GM23338 (cell line): Measurements from ENCODE around the gene DMD. TPM values are rescaled to one million over a fixed set of nuclear protein-coding genes. Genes with fewer than 3 reads are reported as not detected.

Experiments
- ATAC-seq: fragments of 200-7000 bp; cut with Tn5 transposase; 3 replicates; pipeline ENCODE4 v1.9.1; 2020
- DNase-seq: peaks from one replicate; pipeline ENCODE4 v3.0.0-alpha.2; 2015; ENCODE audit warnings: low spot score
- H2AFZ ChIP-seq: fragments of 200-600 bp; sonication (generic); 2 replicates; pipeline ENCODE4 v1.8.0; 2016; ENCODE audit warnings: antibody characterized with exemption, mild to moderate bottlenecking, moderate library complexity
- H3F3A ChIP-seq: fragments of 200-600 bp; sonication (generic); replicated peaks from 2 replicates; pipeline ENCODE4 v1.8.0; 2017; ENCODE audit warnings: antibody characterized with exemption, mixed run types, low read depth
- H3K27ac ChIP-seq: fragments of 200-600 bp; sonication (generic); 2 replicates; pipeline ENCODE4 v1.6.1; 2016; ENCODE audit warnings: low read depth
- H3K27me3 ChIP-seq: fragments of 200-600 bp; sonication (generic); 2 replicates; pipeline ENCODE4 v1.8.0; 2016; ENCODE audit warnings: mild to moderate bottlenecking, mixed run types, moderate library complexity; ENCODE audit not compliant: insufficient read depth
- H3K36me3 ChIP-seq: fragments of 200-600 bp; sonication (generic); 2 replicates; pipeline ENCODE4 v1.8.0; 2016; ENCODE audit warnings: mild to moderate bottlenecking; ENCODE audit not compliant: insufficient read depth
- H3K4me1 ChIP-seq: fragments of 200-600 bp; sonication (generic); 2 replicates; pipeline ENCODE4 v1.8.0; 2016; ENCODE audit warnings: mild to moderate bottlenecking, moderate library complexity; ENCODE audit not compliant: insufficient read depth
- H3K4me2 ChIP-seq: fragments of 200-600 bp; sonication (generic); 2 replicates; pipeline ENCODE4 v1.7.1; 2017; ENCODE audit warnings: mixed run types
- H3K4me3 ChIP-seq: fragments of 200-600 bp; sonication (generic); 2 replicates; pipeline ENCODE4 v1.6.1; 2016; ENCODE audit warnings: mixed run types
- H3K79me2 ChIP-seq: fragments of 200-600 bp; sonication (generic); replicated peaks from 2 replicates; pipeline ENCODE4 v1.8.0; 2017; ENCODE audit warnings: mild to moderate bottlenecking; ENCODE audit not compliant: insufficient read depth
- H3K9me2 ChIP-seq: fragments of 200-600 bp; sonication (generic); 2 replicates; pipeline ENCODE4 v1.8.0; 2017; ENCODE audit not compliant: insufficient read depth
- H4K20me1 ChIP-seq: fragments of 200-600 bp; sonication (generic); replicated peaks from 2 replicates; pipeline ENCODE4 v1.8.0; 2017; ENCODE audit warnings: mild to moderate bottlenecking; ENCODE audit not compliant: insufficient read depth
- H3K27ac Mint-ChIP-seq: 2 replicates; pipeline ENCODE4 v1.8.0; 2020; ENCODE audit warnings: inconsistent platforms, mild to moderate bottlenecking, moderate library complexity, mixed read lengths
- H3K27me3 Mint-ChIP-seq: 3 replicates; pipeline ENCODE4 v1.8.0; 2022; ENCODE audit warnings: low read depth, mild to moderate bottlenecking, moderate library complexity, mixed read lengths, inconsistent platforms; ENCODE audit not compliant: insufficient read depth, poor library complexity
- H3K36me3 Mint-ChIP-seq: 3 replicates; pipeline ENCODE4 v1.8.0; 2021; ENCODE audit warnings: low read depth, mild to moderate bottlenecking, inconsistent platforms, moderate library complexity, mixed read lengths
- H3K4me1 Mint-ChIP-seq: 3 replicates; pipeline ENCODE4 v1.8.0; 2020; ENCODE audit warnings: mild to moderate bottlenecking, inconsistent platforms, mixed read lengths
- H3K4me3 Mint-ChIP-seq: 3 replicates; pipeline ENCODE4 v1.8.0; 2021; ENCODE audit warnings: moderate library complexity, mild to moderate bottlenecking, inconsistent platforms, mixed read lengths
- H3K9me3 Mint-ChIP-seq: 3 replicates; pipeline ENCODE4 v1.8.0; 2020; ENCODE audit warnings: moderate library complexity, mild to moderate bottlenecking, inconsistent platforms, mixed read lengths
- ETS1 ChIP-seq: IDR thresholded peaks from 2 replicates; pipeline ENCODE4 v1.6.1; 2016; ENCODE audit warnings: antibody characterized with exemption
- EZH2 ChIP-seq: fragments of 200-600 bp; sonication (generic); IDR thresholded peaks from one replicate; pipeline ENCODE4 v1.8.0; 2017; ENCODE audit warnings: antibody characterized with exemption, mild to moderate bottlenecking, low read depth; ENCODE audit not compliant: unreplicated experiment
- JUNB ChIP-seq: IDR thresholded peaks from one replicate; pipeline ENCODE4 v1.6.1; 2016; ENCODE audit warnings: antibody characterized with exemption; ENCODE audit not compliant: unreplicated experiment
- NANOG ChIP-seq: IDR thresholded peaks from 2 replicates; pipeline ENCODE4 v1.6.1; 2016; ENCODE audit warnings: antibody characterized with exemption, borderline replicate concordance
- POLR2AphosphoS5 ChIP-seq: IDR thresholded peaks from 2 replicates; pipeline ENCODE4 v1.6.1; 2016; ENCODE audit warnings: antibody characterized with exemption, low read depth
- STAT1 ChIP-seq: IDR thresholded peaks from one replicate; pipeline ENCODE4 v1.6.1; 2016; ENCODE audit warnings: antibody characterized with exemption; ENCODE audit not compliant: unreplicated experiment
- ZNF331 ChIP-seq: fragments of 250-450 bp; sonication (Bioruptor Pico); IDR thresholded peaks from 2 replicates; pipeline ENCODE4 v1.5.0; 2020; ENCODE audit warnings: low read depth, mild to moderate bottlenecking, moderate library complexity
- polyA plus RNA-seq: library from polyadenylated mRNA; unstranded; fragments of >200 nt; fragmentation: Nextera tagmentation; extraction: Ambion mirVana; gene quantifications from 2 replicates; pipeline ENCODE4 v1.2.1, GENCODE V29; 2016
- total RNA-seq: library from RNA; depleted of rRNA; stranded (reverse); fragments of >200 nt; shearing (Covaris generic); gene quantifications from 2 replicates; pipeline ENCODE4 v1.2.3, GENCODE V29; 2014
- TF ChIP-seq, protein P1 (sequence below): IDR thresholded peaks from one replicate; pipeline ENCODE4 v1.6.1; 2018; ENCODE audit warnings: antibody characterized with exemption; ENCODE audit not compliant: unreplicated experiment
- TF ChIP-seq, protein P2 (sequence below): fragments of 250-450 bp; sonication (Bioruptor Pico); IDR thresholded peaks from 2 replicates; pipeline ENCODE4 v1.5.0; 2020; ENCODE audit warnings: mild to moderate bottlenecking, moderate library complexity

DMD gene
- total and polyA plus RNA-seq, 2 experiments from 2014 or later, result 4.5 to 7.6 TPM

DNA sequence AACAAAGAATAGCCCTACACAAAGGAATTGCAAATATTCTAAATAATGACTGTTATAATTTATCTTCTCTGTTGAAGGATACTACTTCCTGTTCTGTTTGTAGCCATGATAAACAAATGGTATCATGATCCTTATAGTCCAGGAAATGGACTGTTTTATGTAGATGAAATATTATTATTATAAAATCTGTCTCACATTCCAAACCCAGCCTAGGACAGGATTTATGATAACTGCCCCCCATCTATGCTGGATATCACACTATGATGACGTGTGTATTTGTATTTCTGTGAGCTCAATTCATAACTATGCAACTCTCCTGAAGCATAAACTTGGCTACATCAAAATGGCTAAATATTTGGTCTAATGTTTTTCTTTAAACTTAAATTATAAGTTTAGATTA lies 21.3 kb downstream of the DMD start (continued):
- TF ChIP-seq, protein P1, sequence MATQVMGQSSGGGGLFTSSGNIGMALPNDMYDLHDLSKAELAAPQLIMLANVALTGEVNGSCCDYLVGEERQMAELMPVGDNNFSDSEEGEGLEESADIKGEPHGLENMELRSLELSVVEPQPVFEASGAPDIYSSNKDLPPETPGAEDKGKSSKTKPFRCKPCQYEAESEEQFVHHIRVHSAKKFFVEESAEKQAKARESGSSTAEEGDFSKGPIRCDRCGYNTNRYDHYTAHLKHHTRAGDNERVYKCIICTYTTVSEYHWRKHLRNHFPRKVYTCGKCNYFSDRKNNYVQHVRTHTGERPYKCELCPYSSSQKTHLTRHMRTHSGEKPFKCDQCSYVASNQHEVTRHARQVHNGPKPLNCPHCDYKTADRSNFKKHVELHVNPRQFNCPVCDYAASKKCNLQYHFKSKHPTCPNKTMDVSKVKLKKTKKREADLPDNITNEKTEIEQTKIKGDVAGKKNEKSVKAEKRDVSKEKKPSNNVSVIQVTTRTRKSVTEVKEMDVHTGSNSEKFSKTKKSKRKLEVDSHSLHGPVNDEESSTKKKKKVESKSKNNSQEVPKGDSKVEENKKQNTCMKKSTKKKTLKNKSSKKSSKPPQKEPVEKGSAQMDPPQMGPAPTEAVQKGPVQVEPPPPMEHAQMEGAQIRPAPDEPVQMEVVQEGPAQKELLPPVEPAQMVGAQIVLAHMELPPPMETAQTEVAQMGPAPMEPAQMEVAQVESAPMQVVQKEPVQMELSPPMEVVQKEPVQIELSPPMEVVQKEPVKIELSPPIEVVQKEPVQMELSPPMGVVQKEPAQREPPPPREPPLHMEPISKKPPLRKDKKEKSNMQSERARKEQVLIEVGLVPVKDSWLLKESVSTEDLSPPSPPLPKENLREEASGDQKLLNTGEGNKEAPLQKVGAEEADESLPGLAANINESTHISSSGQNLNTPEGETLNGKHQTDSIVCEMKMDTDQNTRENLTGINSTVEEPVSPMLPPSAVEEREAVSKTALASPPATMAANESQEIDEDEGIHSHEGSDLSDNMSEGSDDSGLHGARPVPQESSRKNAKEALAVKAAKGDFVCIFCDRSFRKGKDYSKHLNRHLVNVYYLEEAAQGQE, result no peak
- TF ChIP-seq EZH2 (no peak), JUNB (no peak), ETS1 (no peak), ZNF331 (CRISPR knock-in tag) (no peak), POLR2AphosphoS5 (no peak)

- H3K27ac ChIP-seq, result no peak overlapping the region
- TF ChIP-seq, protein P1, result no peak
- TF ChIP-seq NANOG (no peak), EZH2 (no peak), STAT1 (no peak), POLR2AphosphoS5 (no peak), ZNF331 (CRISPR knock-in tag) (no peak)
- TF ChIP-seq, protein P2, sequence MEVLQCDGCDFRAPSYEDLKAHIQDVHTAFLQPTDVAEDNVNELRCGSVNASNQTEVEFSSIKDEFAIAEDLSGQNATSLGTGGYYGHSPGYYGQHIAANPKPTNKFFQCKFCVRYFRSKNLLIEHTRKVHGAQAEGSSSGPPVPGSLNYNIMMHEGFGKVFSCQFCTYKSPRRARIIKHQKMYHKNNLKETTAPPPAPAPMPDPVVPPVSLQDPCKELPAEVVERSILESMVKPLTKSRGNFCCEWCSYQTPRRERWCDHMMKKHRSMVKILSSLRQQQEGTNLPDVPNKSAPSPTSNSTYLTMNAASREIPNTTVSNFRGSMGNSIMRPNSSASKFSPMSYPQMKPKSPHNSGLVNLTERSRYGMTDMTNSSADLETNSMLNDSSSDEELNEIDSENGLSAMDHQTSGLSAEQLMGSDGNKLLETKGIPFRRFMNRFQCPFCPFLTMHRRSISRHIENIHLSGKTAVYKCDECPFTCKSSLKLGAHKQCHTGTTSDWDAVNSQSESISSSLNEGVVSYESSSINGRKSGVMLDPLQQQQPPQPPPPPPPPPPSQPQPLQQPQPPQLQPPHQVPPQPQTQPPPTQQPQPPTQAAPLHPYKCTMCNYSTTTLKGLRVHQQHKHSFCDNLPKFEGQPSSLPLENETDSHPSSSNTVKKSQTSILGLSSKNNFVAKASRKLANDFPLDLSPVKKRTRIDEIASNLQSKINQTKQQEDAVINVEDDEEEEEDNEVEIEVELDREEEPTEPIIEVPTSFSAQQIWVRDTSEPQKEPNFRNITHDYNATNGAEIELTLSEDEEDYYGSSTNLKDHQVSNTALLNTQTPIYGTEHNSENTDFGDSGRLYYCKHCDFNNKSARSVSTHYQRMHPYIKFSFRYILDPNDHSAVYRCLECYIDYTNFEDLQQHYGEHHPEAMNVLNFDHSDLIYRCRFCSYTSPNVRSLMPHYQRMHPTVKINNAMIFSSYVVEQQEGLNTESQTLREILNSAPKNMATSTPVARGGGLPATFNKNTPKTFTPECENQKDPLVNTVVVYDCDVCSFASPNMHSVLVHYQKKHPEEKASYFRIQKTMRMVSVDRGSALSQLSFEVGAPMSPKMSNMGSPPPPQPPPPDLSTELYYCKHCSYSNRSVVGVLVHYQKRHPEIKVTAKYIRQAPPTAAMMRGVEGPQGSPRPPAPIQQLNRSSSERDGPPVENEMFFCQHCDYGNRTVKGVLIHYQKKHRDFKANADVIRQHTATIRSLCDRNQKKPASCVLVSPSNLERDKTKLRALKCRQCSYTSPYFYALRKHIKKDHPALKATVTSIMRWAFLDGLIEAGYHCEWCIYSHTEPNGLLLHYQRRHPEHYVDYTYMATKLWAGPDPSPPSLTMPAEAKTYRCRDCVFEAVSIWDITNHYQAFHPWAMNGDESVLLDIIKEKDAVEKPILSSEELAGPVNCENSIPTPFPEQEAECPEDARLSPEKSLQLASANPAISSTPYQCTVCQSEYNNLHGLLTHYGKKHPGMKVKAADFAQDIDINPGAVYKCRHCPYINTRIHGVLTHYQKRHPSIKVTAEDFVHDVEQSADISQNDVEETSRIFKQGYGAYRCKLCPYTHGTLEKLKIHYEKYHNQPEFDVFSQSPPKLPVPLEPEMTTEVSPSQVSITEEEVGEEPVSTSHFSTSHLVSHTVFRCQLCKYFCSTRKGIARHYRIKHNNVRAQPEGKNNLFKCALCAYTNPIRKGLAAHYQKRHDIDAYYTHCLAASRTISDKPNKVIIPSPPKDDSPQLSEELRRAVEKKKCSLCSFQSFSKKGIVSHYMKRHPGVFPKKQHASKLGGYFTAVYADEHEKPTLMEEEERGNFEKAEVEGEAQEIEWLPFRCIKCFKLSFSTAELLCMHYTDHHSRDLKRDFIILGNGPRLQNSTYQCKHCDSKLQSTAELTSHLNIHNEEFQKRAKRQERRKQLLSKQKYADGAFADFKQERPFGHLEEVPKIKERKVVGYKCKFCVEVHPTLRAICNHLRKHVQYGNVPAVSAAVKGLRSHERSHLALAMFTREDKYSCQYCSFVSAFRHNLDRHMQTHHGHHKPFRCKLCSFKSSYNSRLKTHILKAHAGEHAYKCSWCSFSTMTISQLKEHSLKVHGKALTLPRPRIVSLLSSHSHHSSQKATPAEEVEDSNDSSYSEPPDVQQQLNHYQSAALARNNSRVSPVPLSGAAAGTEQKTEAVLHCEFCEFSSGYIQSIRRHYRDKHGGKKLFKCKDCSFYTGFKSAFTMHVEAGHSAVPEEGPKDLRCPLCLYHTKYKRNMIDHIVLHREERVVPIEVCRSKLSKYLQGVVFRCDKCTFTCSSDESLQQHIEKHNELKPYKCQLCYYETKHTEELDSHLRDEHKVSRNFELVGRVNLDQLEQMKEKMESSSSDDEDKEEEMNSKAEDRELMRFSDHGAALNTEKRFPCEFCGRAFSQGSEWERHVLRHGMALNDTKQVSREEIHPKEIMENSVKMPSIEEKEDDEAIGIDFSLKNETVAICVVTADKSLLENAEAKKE (CRISPR knock-in tag), result no peak
These were observed 22.5 kb downstream of the DMD start for GRCh38 chrX:33188881-33189280.

More at GRCh38 chrX:33188881-33189280, 22.5 kb downstream of the DMD start:
- Mint-ChIP-seq H3K36me3 (no peaks in the 10 kb centered on the region), H3K4me3 (no peak overlapping the region), H3K27me3 (peaks cover 3% of the 10 kb centered on the region), H3K4me1 (peaks cover 24% of the 10 kb centered on the region), H3K27ac (no peak overlapping the region), H3K9me3 (no peaks in the 10 kb centered on the region)
- peaks cover 29% of the 10 kb centered on the region for H3K27me3 ChIP-seq
- DNase-seq (no peak), ATAC-seq (no peak)
- H3K36me3 ChIP-seq, result no peaks in the 10 kb centered on the region
- H3K9me2 ChIP-seq, result no peaks in the 10 kb centered on the region
- H4K20me1 ChIP-seq, result no peaks in the 10 kb centered on the region
- peak overlapping the region; percentile 45 for H3K4me2 ChIP-seq
- no peak overlapping the region for H3K4me3 ChIP-seq
- H3K79me2 ChIP-seq, result no peaks in the 10 kb centered on the region
- H3K4me1 ChIP-seq, result peaks cover 21% of the 10 kb centered on the region
- H2AFZ ChIP-seq, result no peak overlapping the region
- no peaks in the 10 kb centered on the region for H3F3A ChIP-seq
